ENCODE results near the gene AKR1D1. TPM values are rescaled to one million over a fixed set of nuclear protein-coding genes. Genes with fewer than 3 reads are reported as not detected.

The AKR1D1 gene
- total RNA-seq, 2 experiments from 2014 or later = not detected

DNA sequence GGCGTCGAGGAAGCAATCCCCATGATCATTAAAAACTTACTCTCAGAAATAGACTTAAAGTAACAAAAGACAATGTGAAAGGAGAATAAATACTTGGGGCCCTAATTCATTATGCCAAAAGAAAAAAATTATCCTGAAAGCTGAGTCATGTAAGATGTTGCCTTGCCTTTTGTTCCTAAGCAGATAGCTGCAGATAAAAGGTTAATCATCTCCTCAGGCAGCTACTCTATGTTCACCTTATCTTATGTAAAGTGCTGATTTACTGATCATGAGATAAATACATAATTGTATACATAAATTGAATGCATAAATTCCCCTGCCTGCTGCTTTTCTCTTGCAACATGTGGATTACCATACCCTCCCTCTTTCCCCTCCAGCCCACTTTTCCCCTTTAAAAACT lies 46.3 kb upstream of the AKR1D1 start:
- CTCF ChIA-PET (ENCODE audit: unreplicated experiment) = no interaction called here
- peaks cover 10% of the 10 kb centered on the region for H3K9me3 ChIP-seq (ENCODE audit: low read length)
- H4K20me1 ChIP-seq (ENCODE audit: insufficient read depth, low read length) = no peaks in the 10 kb centered on the region
- no peak for TF ChIP-seq EZH2phosphoT487 (IDR thresholded peaks at IDR 0.05; ENCODE audit: borderline replicate concordance, low read depth, low read length)
- TF ChIP-seq, protein P1, sequence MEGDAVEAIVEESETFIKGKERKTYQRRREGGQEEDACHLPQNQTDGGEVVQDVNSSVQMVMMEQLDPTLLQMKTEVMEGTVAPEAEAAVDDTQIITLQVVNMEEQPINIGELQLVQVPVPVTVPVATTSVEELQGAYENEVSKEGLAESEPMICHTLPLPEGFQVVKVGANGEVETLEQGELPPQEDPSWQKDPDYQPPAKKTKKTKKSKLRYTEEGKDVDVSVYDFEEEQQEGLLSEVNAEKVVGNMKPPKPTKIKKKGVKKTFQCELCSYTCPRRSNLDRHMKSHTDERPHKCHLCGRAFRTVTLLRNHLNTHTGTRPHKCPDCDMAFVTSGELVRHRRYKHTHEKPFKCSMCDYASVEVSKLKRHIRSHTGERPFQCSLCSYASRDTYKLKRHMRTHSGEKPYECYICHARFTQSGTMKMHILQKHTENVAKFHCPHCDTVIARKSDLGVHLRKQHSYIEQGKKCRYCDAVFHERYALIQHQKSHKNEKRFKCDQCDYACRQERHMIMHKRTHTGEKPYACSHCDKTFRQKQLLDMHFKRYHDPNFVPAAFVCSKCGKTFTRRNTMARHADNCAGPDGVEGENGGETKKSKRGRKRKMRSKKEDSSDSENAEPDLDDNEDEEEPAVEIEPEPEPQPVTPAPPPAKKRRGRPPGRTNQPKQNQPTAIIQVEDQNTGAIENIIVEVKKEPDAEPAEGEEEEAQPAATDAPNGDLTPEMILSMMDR (conservative IDR thresholded peaks at IDR 0.05; ENCODE audit: low read length) = no peak
- H3K36me3 ChIP-seq (ENCODE audit: insufficient read depth, low read length) = no peaks in the 10 kb centered on the region
- POLR2A ChIA-PET = no interaction called here
- intact Hi-C loops (cut with micrococcal nuclease; ENCODE audit: unreplicated experiment) = no loop called here
- no peaks in the 10 kb centered on the region for H3K4me1 ChIP-seq (ENCODE audit: insufficient read depth, low read length, poor library complexity, severe bottlenecking)
- DNase-seq (ENCODE audit: low spot score) = no peak
- no peaks in the 10 kb centered on the region for H3K9me2 ChIP-seq (ENCODE audit: insufficient read depth, low read length)
- H3K79me2 ChIP-seq (ENCODE audit: insufficient read depth, low read depth, low read length) = no peaks in the 10 kb centered on the region
- no peak overlapping the region for H3K27ac ChIP-seq (ENCODE audit: low read depth, low read length, poor library complexity, severe bottlenecking)
- no peak overlapping the region for H2AFZ ChIP-seq (ENCODE audit: low read length)
- no TSS peak for BruUV-seq (replicated peaks)
- H3K4me3 ChIP-seq (ENCODE audit: low read depth, low read length, poor library complexity, severe bottlenecking) = no peak overlapping the region
- no peak overlapping the region for H3K4me2 ChIP-seq (ENCODE audit: low read length)

DNA sequence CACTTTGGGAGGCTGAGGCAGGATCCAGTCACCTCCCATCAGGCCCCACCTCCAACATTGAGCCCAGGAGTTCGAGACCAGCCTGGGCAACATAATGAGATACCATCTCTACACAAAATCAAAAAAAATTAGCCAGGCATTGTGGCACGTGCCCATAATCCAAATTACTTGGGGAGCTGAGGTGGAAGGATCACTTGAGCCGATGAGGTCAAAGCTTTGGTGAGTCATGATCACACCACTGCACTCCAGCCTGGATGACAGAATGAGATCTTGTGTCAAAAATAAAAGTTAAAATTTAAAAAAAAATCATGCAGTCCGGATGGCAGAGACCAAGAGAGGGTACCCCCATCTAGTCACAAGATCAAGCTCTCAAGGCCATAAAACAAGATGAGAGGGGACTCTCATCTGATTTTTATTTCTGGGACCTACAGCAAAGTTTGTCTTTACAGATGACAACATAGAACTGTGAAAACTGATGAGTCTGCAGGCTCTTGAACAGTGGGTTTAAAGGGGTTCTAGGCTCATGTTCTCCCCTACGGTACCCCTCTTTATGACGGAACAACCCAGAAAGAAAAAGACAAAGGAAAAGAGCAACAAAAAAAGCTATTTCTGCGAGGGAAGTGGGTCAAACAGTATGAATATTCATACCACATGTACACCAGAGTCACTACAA lies 45.4 kb upstream of the AKR1D1 start:
- Histone ChIP-seq H3K4me2 (ENCODE audit: low read length) (no peak overlapping the region), H3K9me3 (ENCODE audit: low read length) (peaks cover 1% of the 10 kb centered on the region; the same call in 1 of the 2 replicates)
- no TSS peak for BruUV-seq (replicated peaks)

DNA sequence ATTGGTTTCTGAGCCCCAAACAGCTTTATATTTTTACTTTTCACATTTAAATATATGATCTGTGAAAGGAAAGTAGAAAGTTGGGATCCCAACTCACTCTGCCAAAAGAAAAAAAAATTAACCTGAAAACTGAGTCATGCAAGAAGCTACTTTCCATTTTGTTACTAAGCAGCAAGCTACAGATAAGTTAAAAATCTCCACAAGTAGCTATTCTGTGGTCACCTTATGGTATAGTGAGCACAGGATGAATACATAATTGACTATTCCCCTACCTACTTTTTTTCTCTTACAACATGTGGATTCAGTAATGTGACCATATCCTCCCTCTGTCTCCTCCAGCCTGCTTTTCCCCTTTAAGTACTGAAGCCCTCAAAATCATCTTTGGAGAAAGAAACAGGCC lies 44.1 kb upstream of the AKR1D1 start:
- no peak for DNase-seq (ENCODE audit: low spot score)
- Histone ChIP-seq H3K4me1 (ENCODE audit: insufficient read depth, low read length, poor library complexity, severe bottlenecking) (no peaks in the 10 kb centered on the region), H2AFZ (ENCODE audit: low read length) (no peak overlapping the region), H3K4me2 (ENCODE audit: low read length) (no peak overlapping the region), H4K20me1 (ENCODE audit: insufficient read depth, low read length) (no peaks in the 10 kb centered on the region), H3K36me3 (ENCODE audit: insufficient read depth, low read length) (no peaks in the 10 kb centered on the region), H3K79me2 (ENCODE audit: insufficient read depth, low read depth, low read length) (no peaks in the 10 kb centered on the region), H3K9me3 (ENCODE audit: low read length) (peaks cover 3% of the 10 kb centered on the region; the same call in 1 of the 2 replicates), H3K4me3 (ENCODE audit: low read depth, low read length, poor library complexity, severe bottlenecking) (no peak overlapping the region), H3K27ac (ENCODE audit: low read depth, low read length, poor library complexity, severe bottlenecking) (no peak overlapping the region), H3K9me2 (ENCODE audit: insufficient read depth, low read length) (no peaks in the 10 kb centered on the region)
- no peak for TF ChIP-seq EZH2phosphoT487 (IDR thresholded peaks at IDR 0.05; ENCODE audit: borderline replicate concordance, low read depth, low read length)
- TF ChIP-seq, protein P1 (conservative IDR thresholded peaks at IDR 0.05; ENCODE audit: low read length) = no peak
- ChIA-PET POLR2A (interaction anchor here (1.2 kb wide), 1 partner anchor 12 kb away, joined by 5 read pairs; no protein-coding TSS in a partner anchor), CTCF (ENCODE audit: unreplicated experiment) (no interaction called here)
- intact Hi-C loops (cut with micrococcal nuclease; ENCODE audit: unreplicated experiment) = no loop called here
- BruUV-seq (replicated peaks) = no TSS peak

More for the DNA sequence above, 45.4 kb upstream of the AKR1D1 start:
- no peaks in the 10 kb centered on the region for H3K79me2 ChIP-seq (ENCODE audit: insufficient read depth, low read depth, low read length)
- no peaks in the 10 kb centered on the region for H3K4me1 ChIP-seq (ENCODE audit: insufficient read depth, low read length, poor library complexity, severe bottlenecking)
- DNase-seq (ENCODE audit: low spot score) = no peak
- H3K36me3 ChIP-seq (ENCODE audit: insufficient read depth, low read length) = no peaks in the 10 kb centered on the region
- intact Hi-C loops (cut with micrococcal nuclease; ENCODE audit: unreplicated experiment) = no loop called here
- H2AFZ ChIP-seq (ENCODE audit: low read length) = no peak overlapping the region
- H3K27ac ChIP-seq (ENCODE audit: low read depth, low read length, poor library complexity, severe bottlenecking) = no peak overlapping the region
- CTCF ChIA-PET (ENCODE audit: unreplicated experiment) = no interaction called here
- no peaks in the 10 kb centered on the region for H4K20me1 ChIP-seq (ENCODE audit: insufficient read depth, low read length)
- POLR2A ChIA-PET = interaction anchor here (1.2 kb wide), 1 partner anchor 14 kb away, joined by 5 read pairs; no protein-coding TSS in a partner anchor
- H3K9me2 ChIP-seq (ENCODE audit: insufficient read depth, low read length) = no peaks in the 10 kb centered on the region
- H3K4me3 ChIP-seq (ENCODE audit: low read depth, low read length, poor library complexity, severe bottlenecking) = no peak overlapping the region
- TF ChIP-seq EZH2phosphoT487 (IDR thresholded peaks at IDR 0.05; ENCODE audit: borderline replicate concordance, low read depth, low read length) = no peak
- TF ChIP-seq, protein P1 (conservative IDR thresholded peaks at IDR 0.05; ENCODE audit: low read length) = no peak
